Loucy (cell line): ENCODE measurements around the gene RHBDD3.

Experiments
- H2AFZ ChIP-seq: fragments of 200-600 bp; sonication (generic); 2 replicates; pipeline ENCODE4 v1.6.0; 2016; ENCODE audit warnings: antibody characterized with exemption, mild to moderate bottlenecking, low read length, moderate library complexity
- H3F3A ChIP-seq: fragments of 200-600 bp; 2 replicates; pipeline ENCODE4 v1.6.0; 2016; ENCODE audit warnings: antibody characterized with exemption, low read depth, mild to moderate bottlenecking
- H3K27me3 ChIP-seq: fragments of 200-600 bp; sonication (generic); 2 replicates; pipeline ENCODE4 v1.6.1; 2014; ENCODE audit warnings: low read length, mild to moderate bottlenecking; ENCODE audit not compliant: insufficient read depth, poor library complexity, severe bottlenecking
- H3K36me3 ChIP-seq: fragments of 200-600 bp; sonication (generic); 2 replicates; pipeline ENCODE4 v1.6.1; 2016; ENCODE audit warnings: low read length; ENCODE audit not compliant: insufficient read depth
- H3K4me1 ChIP-seq: fragments of 200-600 bp; sonication (generic); 2 replicates; pipeline ENCODE4 v1.5.1; 2014; ENCODE audit warnings: low read length, mild to moderate bottlenecking; ENCODE audit not compliant: insufficient read depth, poor library complexity, severe bottlenecking
- H3K4me2 ChIP-seq: fragments of 200-600 bp; sonication (generic); 2 replicates; pipeline ENCODE4 v1.6.0; 2014; ENCODE audit warnings: antibody characterized with exemption, low read length, low read depth, mild to moderate bottlenecking; ENCODE audit not compliant: poor library complexity, severe bottlenecking
- H3K4me3 ChIP-seq: fragments of 200-600 bp; sonication (generic); 2 replicates; pipeline ENCODE4 v1.5.1; 2014; ENCODE audit warnings: low read length, mild to moderate bottlenecking, mixed read lengths; ENCODE audit not compliant: poor library complexity, severe bottlenecking
- H3K79me2 ChIP-seq: fragments of 200-600 bp; sonication (generic); 2 replicates; pipeline ENCODE4 v1.6.1; 2014; ENCODE audit warnings: low read length; ENCODE audit not compliant: insufficient read depth
- H3K9ac ChIP-seq: fragments of 200-600 bp; sonication (generic); 2 replicates; pipeline ENCODE4 v1.6.0; 2014; ENCODE audit warnings: mild to moderate bottlenecking, low read depth, low read length, moderate library complexity; ENCODE audit not compliant: poor library complexity, severe bottlenecking
- H3K9me2 ChIP-seq: fragments of 200-600 bp; sonication (generic); replicated peaks from 2 replicates; pipeline ENCODE4 v1.6.1; 2016; ENCODE audit warnings: low read depth, low read length, mixed read lengths
- H3K9me3 ChIP-seq: fragments of 200-600 bp; sonication (generic); 2 replicates; pipeline ENCODE4 v1.6.1; 2014; ENCODE audit warnings: mild to moderate bottlenecking, antibody characterized with exemption, low read length, low read depth; ENCODE audit not compliant: insufficient read depth
- H4K20me1 ChIP-seq: fragments of 200-600 bp; sonication (generic); 2 replicates; pipeline ENCODE4 v1.6.0; 2014; ENCODE audit warnings: antibody characterized with exemption, low read length, mild to moderate bottlenecking; ENCODE audit not compliant: insufficient read depth, poor library complexity, severe bottlenecking
- CTCF ChIP-seq: fragments of 200-600 bp; sonication (generic); conservative IDR thresholded peaks from 2 replicates; pipeline ENCODE4 v1.5.1; 2014; ENCODE audit warnings: mild to moderate bottlenecking, antibody characterized with exemption, low read length
- EZH2phosphoT487 ChIP-seq: fragments of 200-600 bp; IDR thresholded peaks from 2 replicates; pipeline ENCODE4 v1.6.1; 2018; ENCODE audit warnings: antibody characterized with exemption, mild to moderate bottlenecking, moderate library complexity, borderline replicate concordance

The RHBDD3 gene

GRCh38 chr22:29231971-29232959, 35.5 kb downstream of the RHBDD3 start:
- Histone ChIP-seq H3K36me3 (peaks cover 16% of the 10 kb centered on the region), H3K9me2 (no peaks in the 10 kb centered on the region), H3F3A (no peaks in the 10 kb centered on the region), H3K9ac (no peak overlapping the region), H3K4me1 (no peaks in the 10 kb centered on the region), H3K27me3 (no peaks in the 10 kb centered on the region), H2AFZ (no peak overlapping the region), H3K4me2 (no peak overlapping the region), H3K79me2 (no peaks in the 10 kb centered on the region), H4K20me1 (no peaks in the 10 kb centered on the region), H3K4me3 (no peak overlapping the region), H3K9me3 (no peaks in the 10 kb centered on the region)
- no peak for TF ChIP-seq CTCF
- TF ChIP-seq EZH2phosphoT487, result no peak

DNA sequence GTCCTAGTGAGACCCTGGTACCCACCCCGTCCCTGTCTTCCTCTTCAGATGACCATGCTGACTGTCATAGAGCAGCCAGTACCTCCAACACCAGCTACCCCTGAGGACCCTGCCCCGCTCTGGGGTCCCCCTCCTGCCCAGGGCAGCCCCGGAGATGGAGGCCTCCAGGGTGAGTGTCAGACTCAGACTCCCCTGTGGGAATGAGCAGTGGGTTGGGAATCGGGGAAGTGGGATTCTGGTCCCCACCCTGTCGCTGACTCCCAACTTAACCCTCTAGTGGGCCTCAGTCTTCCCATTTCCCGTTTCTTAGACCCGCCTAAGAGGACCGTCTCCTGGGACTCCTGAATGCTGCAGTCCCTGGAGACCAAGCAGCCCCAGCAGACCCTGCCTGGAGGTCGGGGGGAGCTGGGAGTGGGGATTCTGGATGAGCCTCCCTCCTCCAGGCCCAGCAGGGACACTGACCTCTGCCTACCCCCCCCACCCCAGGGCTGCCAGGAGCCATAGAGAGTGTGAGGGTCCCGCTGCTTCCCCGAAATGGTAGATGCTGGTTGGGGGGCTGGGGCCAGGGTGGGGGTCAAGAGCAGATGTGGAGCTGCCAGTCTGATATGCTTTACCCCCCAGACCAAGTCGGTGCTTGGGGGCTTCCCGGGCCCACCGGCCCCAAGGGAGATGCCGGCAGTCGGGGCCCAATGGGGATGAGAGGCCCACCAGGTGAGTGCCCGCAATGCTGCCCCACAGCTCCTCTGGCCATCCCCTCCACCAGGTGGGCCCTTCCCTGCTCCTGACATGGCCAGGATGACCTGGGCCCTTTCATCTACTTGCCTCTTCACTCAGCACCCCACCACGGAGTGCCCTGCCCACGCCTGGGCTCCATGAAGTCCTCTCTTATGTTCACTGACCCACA, 36.6 kb downstream of the RHBDD3 start:
- Histone ChIP-seq H3K27me3 (no peaks in the 10 kb centered on the region), H3F3A (no peaks in the 10 kb centered on the region), H3K9me2 (no peaks in the 10 kb centered on the region), H2AFZ (no peak overlapping the region), H3K9ac (no peak overlapping the region), H3K4me3 (no peak overlapping the region), H3K9me3 (no peaks in the 10 kb centered on the region), H4K20me1 (no peaks in the 10 kb centered on the region), H3K4me2 (no peak overlapping the region), H3K36me3 (peaks cover 18% of the 10 kb centered on the region), H3K79me2 (no peaks in the 10 kb centered on the region), H3K4me1 (no peaks in the 10 kb centered on the region)
- no peak for TF ChIP-seq EZH2phosphoT487
- no peak for TF ChIP-seq CTCF

DNA sequence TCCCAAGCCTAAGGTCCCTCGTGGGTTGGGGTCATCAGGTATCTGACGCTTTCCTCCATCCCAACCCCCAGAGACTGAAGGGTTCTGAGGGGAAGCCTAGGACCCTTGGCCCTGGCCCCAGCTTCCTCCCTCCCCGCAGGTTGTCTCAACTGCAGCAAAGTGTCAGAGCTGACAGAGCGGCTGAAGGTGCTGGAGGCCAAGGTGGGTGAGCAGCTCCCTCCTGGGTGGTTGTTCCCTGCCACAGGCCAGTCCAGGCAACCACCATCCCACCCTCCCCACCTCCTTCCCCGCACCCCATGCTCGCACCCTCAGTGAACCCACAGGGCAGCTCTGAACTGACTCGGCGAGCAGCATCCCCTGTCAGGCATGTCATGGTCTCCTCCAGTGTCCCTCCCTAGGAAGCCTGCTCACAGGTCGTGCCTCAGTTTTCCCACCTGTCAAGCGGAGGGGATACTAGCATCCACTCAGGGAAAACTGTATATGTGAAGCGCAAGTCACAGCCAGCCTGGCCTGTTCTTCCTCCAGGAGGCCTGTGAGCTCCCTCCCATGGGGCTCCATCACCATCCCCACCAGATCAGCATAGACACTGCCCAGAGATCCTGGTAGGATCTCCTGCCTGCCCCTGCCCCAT, 41.3 kb downstream of the RHBDD3 start:
- TF ChIP-seq EZH2phosphoT487 (no peak), CTCF (no peak)
- H3F3A ChIP-seq, result no peaks in the 10 kb centered on the region
- H3K36me3 ChIP-seq, result peaks cover 11% of the 10 kb centered on the region; the same call in 1 of the 2 replicates
- H3K27me3 ChIP-seq, result no peaks in the 10 kb centered on the region
- peaks cover 5% of the 10 kb centered on the region for H3K4me1 ChIP-seq
- no peak overlapping the region for H3K4me2 ChIP-seq
- no peak overlapping the region for H3K9ac ChIP-seq
- H3K79me2 ChIP-seq, result 0 out of 2 replicates have a peak, but pooled peaks cover 4% of the 10 kb centered on the region
- no peak overlapping the region for H2AFZ ChIP-seq
- H4K20me1 ChIP-seq, result no peaks in the 10 kb centered on the region
- no peaks in the 10 kb centered on the region for H3K9me3 ChIP-seq
- H3K9me2 ChIP-seq, result no peaks in the 10 kb centered on the region
- no peak overlapping the region for H3K4me3 ChIP-seq
